Activated CD4-positive, alpha-beta T cell treated with anti-CD3 and anti-CD28 coated beads for 48 hours (primary cell): ENCODE data around the gene SRI.
"Not testable (repeated sequence)": the region's sequence is repeated elsewhere in the genome, so short reads cannot be mapped to it uniquely, and the experiment has no call there.

Source experiments
- DNase-seq: peaks from one replicate; pipeline ENCODE4 v3.0.0-alpha.2; 2020

Gene SRI

DNA sequence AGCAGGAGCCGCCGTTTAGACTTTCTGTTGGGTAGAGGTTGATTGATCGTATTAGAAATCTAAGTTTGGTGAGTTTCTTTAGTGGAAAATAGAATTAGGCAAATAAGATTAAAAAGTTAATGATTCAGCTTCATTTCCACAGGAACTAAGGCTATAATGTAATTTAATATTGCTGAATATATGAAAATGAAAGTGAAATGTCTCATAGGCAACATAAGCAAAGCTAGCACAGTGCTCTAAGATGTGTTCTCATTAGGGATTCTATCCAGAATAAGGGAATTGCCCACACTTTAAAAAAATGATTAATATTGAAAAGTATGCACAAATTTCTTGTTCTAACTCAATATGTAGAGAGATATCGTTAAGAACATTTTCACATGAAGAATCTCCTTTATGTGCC is 47.0 kb downstream of the SRI start:
- DNase-seq: no peak

DNA sequence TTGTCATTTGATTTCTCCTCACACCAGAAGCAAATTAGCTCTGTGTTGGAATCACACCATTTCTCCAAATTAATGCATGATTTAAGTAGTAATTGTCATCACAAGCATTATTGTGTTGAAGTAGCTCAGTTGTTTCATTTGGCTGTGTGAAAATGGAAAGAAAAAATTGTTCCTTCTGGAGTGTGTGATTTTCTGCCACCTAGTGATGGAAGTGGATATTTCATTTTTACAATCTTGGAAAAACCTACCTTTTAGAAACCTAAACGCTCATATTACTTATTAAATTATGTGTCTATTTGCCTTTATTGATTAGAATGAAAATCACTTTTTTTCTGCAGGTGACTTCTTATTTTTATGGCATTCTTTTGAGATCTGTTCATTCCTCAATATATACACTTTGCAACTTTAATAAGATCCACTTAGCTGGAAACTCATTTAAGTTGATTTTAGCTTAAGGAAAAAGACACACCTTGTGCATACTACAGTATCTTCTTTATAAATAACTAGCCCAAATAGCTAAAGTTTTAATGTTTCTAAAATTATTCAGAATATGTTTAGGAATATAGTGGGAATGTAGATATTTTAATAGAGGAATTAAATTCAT is 50.0 kb downstream of the SRI start:
- no peak for DNase-seq

DNA sequence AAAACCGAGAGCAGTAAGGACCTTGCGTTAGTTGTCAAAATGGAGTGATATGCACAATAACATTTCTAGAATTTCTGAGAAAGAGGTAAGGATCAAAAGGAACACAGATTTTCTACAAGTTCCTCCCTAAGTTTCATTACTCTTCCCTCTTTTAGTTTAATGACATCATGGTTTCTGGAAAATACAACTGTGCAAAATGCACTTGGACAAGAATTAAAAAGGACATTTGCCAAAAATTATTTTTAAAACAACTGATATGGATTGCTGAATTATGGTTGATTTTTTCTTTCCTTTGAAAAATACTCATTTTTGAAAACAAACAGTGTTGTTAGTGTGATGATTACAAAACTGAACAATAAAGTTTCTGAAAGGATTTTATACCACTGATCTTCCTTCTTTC is 52.1 kb downstream of the SRI start:
- DNase-seq: no peak

DNA sequence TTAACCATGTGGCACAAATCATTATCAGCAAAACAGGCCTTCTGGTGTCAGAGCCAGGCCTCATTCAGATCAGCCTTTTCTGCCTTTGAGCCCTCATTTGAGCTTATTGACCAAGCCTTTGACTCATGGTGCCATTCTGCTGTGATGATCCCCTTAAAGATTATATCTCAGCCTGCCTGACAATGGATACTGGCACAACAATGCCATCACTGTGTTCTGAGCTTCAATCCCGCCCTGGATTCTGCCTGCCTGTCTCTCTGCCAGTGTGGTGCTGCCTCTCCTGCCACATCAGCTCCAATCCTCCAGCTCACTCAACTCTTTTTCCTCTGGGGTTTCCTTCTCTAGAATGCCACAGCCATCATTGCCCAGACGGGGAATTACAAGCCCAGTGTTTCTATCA is 52.6 kb downstream of the SRI start:
- DNase-seq: no peak

DNA sequence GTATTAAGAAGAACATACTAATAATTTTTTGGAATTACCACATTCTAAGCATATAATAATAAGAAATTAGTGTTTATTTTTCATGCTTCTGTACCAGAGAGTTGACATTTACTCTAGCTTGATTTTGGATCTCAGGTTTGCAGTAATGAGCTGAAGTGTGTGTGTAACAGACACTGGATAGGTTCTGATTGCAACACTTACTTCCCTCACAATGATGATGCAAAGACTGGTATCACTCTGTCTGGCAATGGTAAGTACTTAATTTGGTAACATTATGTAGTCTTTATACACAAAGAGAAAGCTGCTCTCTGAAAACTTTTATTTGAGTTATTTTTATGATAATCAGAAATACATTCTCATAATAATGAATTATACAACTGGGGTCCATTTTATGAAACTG is 54.1 kb downstream of the SRI start:
- no peak for DNase-seq

DNA sequence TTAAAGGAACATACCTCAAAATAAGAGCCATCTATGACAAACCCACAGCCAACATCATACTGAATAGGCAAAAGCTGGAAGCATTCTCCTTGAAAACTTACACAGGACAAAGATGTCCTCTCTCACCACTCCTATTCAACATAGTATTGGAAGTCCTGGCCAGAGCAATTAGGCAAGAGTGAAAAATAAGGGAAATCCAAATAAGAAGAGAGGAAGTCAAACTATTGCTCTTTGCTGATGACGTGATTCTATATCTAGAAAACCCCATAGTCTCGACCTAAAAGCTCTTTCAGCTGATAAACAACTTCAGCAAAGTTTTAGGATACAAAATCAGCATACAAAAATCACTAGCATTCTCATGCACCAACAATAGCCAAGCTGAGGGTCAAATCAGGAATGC is 60.1 kb downstream of the SRI start:
- not testable (repeated sequence) for DNase-seq

DNA sequence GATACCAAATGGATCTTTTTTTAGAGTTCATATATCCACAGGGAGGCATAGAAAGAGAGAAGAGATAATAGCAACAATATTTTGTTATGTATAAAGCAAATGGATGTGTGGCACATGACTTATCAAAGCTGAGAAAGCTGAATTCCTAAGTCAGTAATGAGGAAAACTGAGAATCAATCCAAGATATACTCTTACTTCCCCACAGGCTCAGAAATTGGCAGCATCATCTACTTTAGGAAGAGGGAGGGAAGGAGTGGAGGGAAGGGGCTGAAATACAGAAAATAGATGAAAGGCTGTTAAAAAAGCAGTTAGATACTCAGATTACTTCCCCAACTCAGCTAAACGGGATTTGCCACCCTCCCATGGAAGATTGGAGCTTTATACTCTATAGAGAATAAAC is 63.5 kb downstream of the SRI start:
- no peak for DNase-seq

DNA sequence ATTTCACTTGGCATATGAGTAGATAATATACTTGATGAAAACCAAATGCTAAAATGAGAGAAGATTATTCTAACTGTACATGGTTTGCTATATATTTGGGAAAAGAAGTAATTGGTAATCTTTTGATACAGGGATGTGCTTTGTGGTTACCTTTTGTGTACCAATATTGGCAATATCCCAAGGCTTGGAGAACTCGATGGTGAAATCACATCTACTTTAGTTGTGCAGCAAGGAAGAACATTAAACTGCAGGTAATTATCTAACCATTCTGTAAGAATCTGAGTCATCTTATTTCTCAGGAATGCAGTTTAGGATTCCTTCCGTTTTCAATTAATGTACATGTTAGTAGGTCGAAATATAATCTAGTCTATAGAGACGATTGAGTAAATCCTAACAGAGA is 64.1 kb downstream of the SRI start:
- no peak for DNase-seq
